NCI-H1417 treated with DMSO at 0.1 percent for 48 hours (cell line): Measurements from ENCODE around the gene ZNF549.

Source experiments
- DNase-seq: peaks from one replicate; lab custom pipeline; 2025; lab: John Stamatoyannopoulos, UW

The ZNF549 gene

GRCh38 chr19:57566396-57567265 lies 39.5 kb downstream of the ZNF549 start:
- no peak for DNase-seq

- no peak for DNase-seq
Measured at GRCh38 chr19:57570707-57571106, 43.6 kb downstream of the ZNF549 start.

DNA sequence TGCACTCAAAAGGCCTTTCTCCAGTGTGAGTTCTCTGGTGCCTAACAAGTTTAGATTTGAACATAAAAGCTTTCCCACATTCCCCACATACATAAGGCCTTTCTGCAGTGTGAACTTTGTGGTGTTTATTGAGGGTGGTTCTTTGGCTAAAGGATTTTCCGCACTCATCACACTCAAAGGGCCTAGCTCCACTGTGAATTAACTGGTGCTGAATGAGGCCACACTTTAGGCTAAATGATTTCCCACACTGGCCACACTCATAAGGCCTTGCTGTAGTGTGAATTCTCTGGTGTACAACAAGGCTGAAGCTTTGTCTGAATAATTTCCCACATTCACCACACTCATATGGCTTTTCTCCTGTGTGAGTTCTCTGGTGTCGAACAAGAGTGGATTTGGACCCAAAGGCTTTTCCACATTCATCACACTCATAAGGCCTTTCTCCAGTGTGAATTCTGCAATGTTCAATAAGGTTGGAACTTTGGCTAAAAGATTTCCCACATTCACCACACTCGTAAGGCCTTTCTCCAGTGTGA lies 45.3 kb downstream of the ZNF549 start:
- DNase-seq, result no peak

DNA sequence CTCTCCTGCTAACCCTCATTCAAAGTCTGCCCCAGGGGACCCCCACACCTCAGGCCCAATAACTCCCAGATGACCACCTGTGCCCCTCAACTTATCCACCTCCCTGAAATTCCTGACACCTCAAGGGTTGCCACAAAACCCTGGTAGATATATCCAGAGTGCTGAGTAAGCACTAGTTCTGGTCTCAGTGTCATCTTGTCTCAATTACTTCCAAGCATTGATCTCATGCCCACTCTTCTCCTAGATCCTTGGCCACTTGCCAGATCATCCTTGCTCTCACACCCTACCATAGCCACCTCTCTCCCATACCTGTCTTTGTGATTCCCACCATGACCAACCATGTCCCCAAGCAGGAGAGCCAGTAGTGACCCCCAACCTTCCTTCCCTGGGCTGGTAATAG lies 49.5 kb downstream of the ZNF549 start:
- DNase-seq, result no peak

DNA sequence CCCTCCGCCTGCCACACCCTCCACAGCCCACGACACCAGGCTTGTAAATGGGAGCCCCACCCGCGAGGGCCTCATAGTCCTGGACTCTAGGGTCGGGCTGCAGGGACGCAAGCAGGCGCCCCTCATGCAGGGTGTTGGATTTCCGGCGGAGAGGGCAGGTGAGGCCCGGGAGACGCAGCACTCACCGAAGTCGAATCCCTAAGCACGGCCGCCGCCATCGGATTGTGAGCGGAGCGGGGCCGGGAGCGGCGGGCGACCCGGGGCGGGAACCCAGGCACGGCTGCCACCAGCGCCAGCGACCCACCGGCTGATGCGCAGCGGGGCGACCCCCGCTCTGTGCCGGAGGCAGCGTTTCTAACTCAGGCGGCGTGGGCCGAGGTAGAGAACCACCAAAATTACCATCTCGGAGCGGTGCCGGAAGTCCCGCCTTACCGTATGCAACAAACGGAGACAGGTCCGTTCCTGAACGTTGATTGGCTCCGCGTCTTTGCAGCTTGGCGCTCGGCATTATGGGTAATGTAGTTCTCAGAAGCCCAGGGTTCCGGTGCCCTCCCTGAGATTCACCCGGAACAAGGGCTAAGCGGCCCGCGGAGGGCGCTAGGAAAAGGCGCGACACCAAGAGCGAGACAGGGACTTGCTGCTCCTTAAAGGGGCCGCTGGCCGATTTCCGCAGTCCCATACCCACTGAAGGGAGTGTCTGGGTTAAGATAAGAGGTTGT lies 51.5 kb downstream of the ZNF549 start, which contains the start of gene ZNF416:
Gene ZNF416, minus strand, starts transcription at position 425 of the 719 bp plus-strand sequence. Its CDS starts 207 bp downstream, at position 218.
- peak; percentile 79 for DNase-seq

DNA sequence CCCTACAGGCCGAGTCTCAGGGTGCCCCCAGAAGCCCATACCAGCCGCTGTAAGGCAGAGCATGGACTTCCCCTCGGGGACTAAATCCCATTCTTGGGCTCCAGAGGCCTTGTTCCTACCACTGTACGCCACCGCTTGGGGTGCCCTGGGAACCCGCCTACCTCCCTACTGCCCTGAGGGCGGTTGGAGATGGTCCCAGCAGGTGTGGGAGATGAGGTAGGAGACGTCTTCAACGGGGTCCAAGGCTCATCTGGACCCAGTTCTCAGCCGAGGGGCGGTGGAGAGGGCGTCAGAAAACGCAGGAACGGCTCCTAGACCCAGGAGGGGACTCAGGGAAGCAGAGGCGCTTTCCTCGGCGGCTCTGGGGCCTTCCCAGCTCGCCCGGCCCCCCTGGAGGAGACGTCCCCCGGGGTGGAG lies 56.0 kb downstream of the ZNF549 start:
- DNase-seq, result no peak

DNA sequence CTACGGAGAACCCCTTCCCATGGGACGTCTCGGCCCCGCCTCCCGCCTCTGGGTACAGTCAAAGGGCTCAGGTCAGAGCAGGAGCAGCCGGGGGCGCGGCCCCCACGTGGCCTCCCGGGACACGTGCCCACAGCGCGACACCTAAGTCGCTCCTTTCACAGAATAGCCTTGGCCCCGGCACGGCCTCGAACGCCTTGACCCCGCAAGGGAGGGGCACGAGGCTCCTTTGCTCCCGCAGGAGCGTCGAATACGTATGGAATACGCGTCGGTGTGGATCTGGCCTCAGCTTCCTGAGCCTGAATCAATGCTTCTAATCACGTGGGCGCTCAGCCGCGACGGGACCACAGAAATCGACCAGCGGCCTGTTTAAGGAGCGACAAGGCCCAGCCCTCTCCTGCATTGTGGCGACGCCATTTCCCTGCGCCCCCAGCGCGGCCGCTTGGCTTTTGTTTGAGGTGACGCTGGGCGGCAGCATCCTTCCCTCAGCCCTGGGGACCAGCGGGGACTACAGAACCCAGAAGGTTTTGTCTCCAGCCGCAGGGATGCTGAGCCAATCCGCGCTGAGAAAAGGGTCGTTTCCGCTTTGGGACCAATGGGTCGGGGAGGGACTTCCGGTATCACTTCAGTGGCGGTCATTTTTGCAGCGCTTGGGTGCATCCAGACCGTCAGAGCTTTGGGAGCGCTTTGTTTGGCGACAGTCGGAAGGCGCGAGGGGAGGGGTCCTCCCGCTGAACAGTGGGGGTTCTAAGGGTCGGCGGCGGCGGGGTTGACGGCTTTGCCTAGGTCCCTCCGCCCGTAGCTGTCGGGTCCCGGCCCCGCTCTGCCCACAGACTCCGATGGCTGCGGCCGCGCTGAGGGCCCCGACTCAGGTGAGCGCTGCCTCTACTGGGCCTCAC lies 56.6 kb downstream of the ZNF549 start, which contains the start of gene ZIK1:
Gene ZIK1, plus strand, starts transcription at position 625 of the 896 bp plus-strand sequence. Its CDS starts 212 bp downstream, at position 837.
- DNase-seq, result no peak

- no peak for DNase-seq
Measured at GRCh38 chr19:57587529-57587928, 60.4 kb downstream of the ZNF549 start.

DNA sequence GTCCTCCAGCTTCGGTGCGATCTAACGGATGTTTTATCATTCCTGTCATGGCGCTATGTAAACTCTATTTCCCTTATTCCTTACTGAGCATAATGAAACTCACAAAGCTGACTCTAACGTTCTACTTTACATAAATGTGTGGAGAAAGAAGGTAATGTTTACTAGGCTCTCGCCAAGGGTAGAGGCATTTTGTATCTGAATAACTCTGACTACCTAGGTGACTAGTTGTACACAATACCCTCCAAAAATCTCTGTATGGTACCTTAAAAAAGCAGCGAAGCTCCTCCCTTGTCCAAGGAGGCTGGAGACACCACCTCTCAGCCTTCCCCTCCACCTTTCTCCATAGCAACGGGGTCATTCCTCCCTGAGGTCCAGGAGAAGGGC lies 72.2 kb downstream of the ZNF549 start:
- DNase-seq, result no peak

DNA sequence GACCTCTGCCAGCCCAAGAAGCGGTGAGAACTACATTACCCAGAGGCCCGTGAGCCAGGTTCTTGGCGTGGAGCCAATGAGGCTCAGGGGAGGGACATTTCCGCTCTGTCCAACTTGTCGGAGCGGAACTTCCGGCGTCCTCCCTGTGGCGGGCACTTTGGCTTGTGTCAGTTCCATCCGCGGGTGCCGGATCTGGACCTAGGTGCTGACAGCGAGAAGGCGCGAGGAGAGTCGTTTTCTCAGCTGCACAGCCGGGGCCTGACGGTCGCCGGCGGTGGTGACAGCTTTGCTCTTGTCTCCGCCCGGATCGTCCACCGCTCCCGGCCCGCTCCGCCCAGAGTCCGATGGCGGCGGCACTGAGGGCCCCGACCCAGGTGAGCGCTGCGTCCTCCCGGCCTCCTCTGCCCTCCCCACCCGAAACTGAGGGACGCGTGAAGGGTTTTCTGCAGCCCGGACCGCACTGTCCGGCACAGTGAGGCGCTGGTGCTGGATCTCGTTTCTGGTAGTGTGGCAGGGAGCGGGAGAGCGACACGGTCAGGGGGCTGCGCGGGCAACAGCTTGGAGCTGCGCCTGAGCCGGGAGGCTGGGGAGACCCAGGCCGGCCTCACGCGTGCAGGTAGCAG lies 72.7 kb downstream of the ZNF549 start, which contains the start of gene ZNF530:
Gene ZNF530, plus strand, starts transcription at position 125 of the 623 bp plus-strand sequence. CDS start 4,461 bp downstream, outside the sequence.
- peak; percentile 22 for DNase-seq

DNA sequence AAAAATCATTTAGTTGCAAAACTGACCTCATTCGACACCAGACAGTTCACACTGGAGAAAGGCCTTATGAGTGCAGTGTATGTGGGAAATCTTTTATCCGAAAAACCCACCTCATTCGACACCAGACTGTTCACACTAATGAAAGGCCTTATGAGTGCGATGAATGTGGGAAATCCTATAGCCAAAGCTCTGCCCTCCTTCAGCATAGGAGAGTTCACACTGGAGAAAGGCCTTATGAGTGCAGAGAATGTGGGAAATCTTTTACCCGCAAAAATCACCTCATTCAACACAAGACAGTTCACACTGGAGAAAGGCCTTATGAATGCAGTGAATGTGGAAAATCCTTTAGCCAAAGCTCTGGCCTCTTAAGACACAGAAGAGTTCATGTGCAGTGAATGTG lies 79.8 kb downstream of the ZNF549 start:
- no peak for DNase-seq
